CD4-positive, alpha-beta memory T cell (primary cell): Measurements from ENCODE around the gene TNIK. TPM values are rescaled to one million over a fixed set of nuclear protein-coding genes. Genes with fewer than 3 reads are reported as not detected.
"Not testable (repeated sequence)": the region's sequence is repeated elsewhere in the genome, so short reads cannot be mapped to it uniquely, and the experiment has no call there.

Experiments
- CTCF ChIA-PET: fragments of 350-600 bp; sonication (Branson Sonifier 250); formaldehyde crosslinking; loops from one replicate; lab custom pipeline; 2021; ENCODE audit warnings: inconsistent platforms; ENCODE audit not compliant: partially characterized antibody; lab: Charles Lee
- POLR2A ChIA-PET: fragments of 350-600 bp; sonication (Branson Sonifier 250); formaldehyde crosslinking; loops from one replicate; lab custom pipeline; 2021; ENCODE audit not compliant: partially characterized antibody; lab: Charles Lee
- DNase-seq, 5 donors: peaks; one replicate each; pipeline versions ENCODE4 v3.0.0 to v3.0.0-alpha.2; 2020 to 2022; ENCODE audit warnings: mixed read lengths in 1 of 5
- H3K27ac ChIP-seq: one replicate; pipeline ENCODE4 v1.7.0; 2013; ENCODE audit warnings: low read depth, low read length
- H3K27me3 ChIP-seq: 2 replicates; pipeline ENCODE4 v1.7.0; 2013; ENCODE audit warnings: mild to moderate bottlenecking, low read length, moderate library complexity; ENCODE audit not compliant: insufficient read depth
- H3K36me3 ChIP-seq: 2 replicates; pipeline ENCODE4 v1.7.0; 2013; ENCODE audit warnings: mild to moderate bottlenecking, low read length, moderate library complexity; ENCODE audit not compliant: insufficient read depth
- H3K4me1 ChIP-seq: 2 replicates; pipeline ENCODE4 v1.7.0; 2013; ENCODE audit warnings: mild to moderate bottlenecking, low read length, moderate library complexity; ENCODE audit not compliant: insufficient read depth
- H3K4me3 ChIP-seq, 2 donors: one replicate each; pipeline ENCODE4 v1.7.0; 2013; ENCODE audit warnings: low read length in 2 of 2, mild to moderate bottlenecking in 1 of 2
- H3K9me3 ChIP-seq, 2 donors: one replicate each; pipeline ENCODE4 v1.7.0; 2013; ENCODE audit warnings: low read length in 2 of 2, control low read depth in 1 of 2; ENCODE audit not compliant: control insufficient read depth in 1 of 2
- H3K27ac Mint-ChIP-seq, 7 donors: one replicate each; pipeline ENCODE4 v1.8.0; 2020 to 2021; ENCODE audit warnings: mixed read lengths in 7 of 7, mild to moderate bottlenecking in 6 of 7, inconsistent platforms in 3 of 7, moderate library complexity in 3 of 7
- H3K27me3 Mint-ChIP-seq, 2 donors: one replicate each; pipeline ENCODE4 v1.8.0; 2020 to 2021; ENCODE audit warnings: mixed read lengths in 2 of 2
- H3K36me3 Mint-ChIP-seq, 2 donors: one replicate each; pipeline ENCODE4 v1.8.0; 2020 to 2021; ENCODE audit warnings: mixed read lengths in 2 of 2, inconsistent platforms in 1 of 2, mild to moderate bottlenecking in 1 of 2
- H3K4me1 Mint-ChIP-seq, 4 donors: one replicate each; pipeline ENCODE4 v1.8.0; 2020 to 2021; ENCODE audit warnings: mixed read lengths in 4 of 4, mild to moderate bottlenecking in 1 of 4
- H3K4me3 Mint-ChIP-seq, 8 donors: one replicate each; pipeline ENCODE4 v1.8.0; 2020 to 2021; ENCODE audit warnings: mixed read lengths in 8 of 8, mild to moderate bottlenecking in 7 of 8, moderate library complexity in 6 of 8, inconsistent platforms in 3 of 8
- H3K9me3 Mint-ChIP-seq, 8 donors: one replicate each; pipeline ENCODE4 v1.8.0; 2020 to 2021; ENCODE audit warnings: mixed read lengths in 8 of 8, mild to moderate bottlenecking in 5 of 8, inconsistent platforms in 3 of 8, moderate library complexity in 1 of 8
- intact Hi-C: fragments of 100-400 bp; cut with micrococcal nuclease; formaldehyde crosslinking; loops from one replicate; pipeline ENCODE4 v1.15.1; 2023
- polyA plus RNA-seq, 2 donors: library from polyadenylated mRNA; unstranded; fragments of 300-500 nt; fragmentation: Illumina TruSeq; gene quantifications; one replicate each; pipeline ENCODE4 v1.2.3, GENCODE V29; 2021
- total RNA-seq, 2 experiments: library from RNA; stranded (reverse); gene quantifications; one replicate each; pipeline ENCODE4 v1.2.3, GENCODE V29; 2021

Gene TNIK
- total and polyA plus RNA-seq, 4 experiments from 2014 or later, result 14.6 to 93.5 (median 58.1) TPM

GRCh38 chr3:171242170-171242569 lies 218.0 kb downstream of the TNIK start:
- CTCF ChIA-PET, result no interaction called here
- no peaks in the 10 kb centered on the region for H3K36me3 ChIP-seq
- peaks cover 3 to 13% of the 10 kb centered on the region in 2 donors for H3K36me3 Mint-ChIP-seq
- DNase-seq, result no peak
- H3K27me3 ChIP-seq, result no peaks in the 10 kb centered on the region
- H3K4me1 Mint-ChIP-seq, result peaks cover 0 to 10% (median 8%) of the 10 kb centered on the region in 4 donors
- intact Hi-C loops, result no loop called here
- no peak overlapping the region for H3K27ac Mint-ChIP-seq
- no peak overlapping the region for H3K4me3 ChIP-seq
- peaks cover 17% of the 10 kb centered on the region for H3K4me1 ChIP-seq
- H3K9me3 Mint-ChIP-seq, result peaks cover 0 to 4% (median 0%) of the 10 kb centered on the region in 8 donors
- no peak overlapping the region for H3K4me3 Mint-ChIP-seq
- H3K27ac ChIP-seq, result no peak overlapping the region
- POLR2A ChIA-PET, result interaction anchor here (7.9 kb wide), 1 partner anchor 15 kb away, joined by 59 read pairs; no protein-coding TSS in a partner anchor
- H3K9me3 ChIP-seq, result no peaks in the 10 kb centered on the region
- H3K27me3 Mint-ChIP-seq, result no peaks in the 10 kb centered on the region

GRCh38 chr3:171241655-171242054 lies 218.6 kb downstream of the TNIK start:
- H3K4me1 Mint-ChIP-seq, H3K27me3 ChIP-seq, DNase-seq, H3K9me3 ChIP-seq, H3K4me3 ChIP-seq, POLR2A ChIA-PET, H3K27ac ChIP-seq, H3K9me3 Mint-ChIP-seq, H3K27me3 Mint-ChIP-seq, CTCF ChIA-PET, H3K4me3 Mint-ChIP-seq, H3K36me3 ChIP-seq, intact Hi-C loops, H3K27ac Mint-ChIP-seq: not testable (repeated sequence)
- H3K4me1 ChIP-seq, result peaks cover 12% of the 10 kb centered on the region
- H3K36me3 Mint-ChIP-seq, result peaks cover 3 to 13% of the 10 kb centered on the region in 2 donors

GRCh38 chr3:171240504-171240835 lies 219.7 kb downstream of the TNIK start:
- Histone ChIP-seq H3K4me3 (no peak overlapping the region), H3K36me3 (no peaks in the 10 kb centered on the region), H3K27ac (no peak overlapping the region), H3K9me3 (no peaks in the 10 kb centered on the region), H3K27me3 (no peaks in the 10 kb centered on the region), H3K4me1 (peaks cover under 1% of the 10 kb centered on the region)
- Mint-ChIP-seq H3K36me3 (peaks cover 3 to 17% of the 10 kb centered on the region in 2 donors), H3K4me1 (peaks cover 8 to 17% (median 11%) of the 10 kb centered on the region in 4 donors), H3K9me3 (peaks cover 0 to 4% (median 0%) of the 10 kb centered on the region in 8 donors), H3K27ac (no peak overlapping the region), H3K4me3 (no peak overlapping the region), H3K27me3 (no peaks in the 10 kb centered on the region)
- intact Hi-C loops, result no loop called here
- ChIA-PET CTCF (no interaction called here), POLR2A (interaction anchor here (0.8 kb wide), 1 partner anchor 18 kb away, joined by 3 read pairs; no protein-coding TSS in a partner anchor)
- no peak for DNase-seq

- H3K4me3 ChIP-seq, result no peak overlapping the region
- H3K36me3 Mint-ChIP-seq, result peaks cover 3 to 20% of the 10 kb centered on the region in 2 donors
- no peaks in the 10 kb centered on the region for H3K36me3 ChIP-seq
- no peaks in the 10 kb centered on the region for H3K27me3 Mint-ChIP-seq
- no peaks in the 10 kb centered on the region for H3K9me3 ChIP-seq
- H3K4me1 ChIP-seq, result no peaks in the 10 kb centered on the region
- no peak for DNase-seq
- no peak overlapping the region for H3K27ac ChIP-seq
- ChIA-PET POLR2A (interaction anchor here (0.8 kb wide), 1 partner anchor 18 kb away, joined by 3 read pairs; no protein-coding TSS in a partner anchor), CTCF (interaction anchor here (0.9 kb wide), 1 partner anchor 8 kb away, joined by 4 read pairs; no protein-coding TSS in a partner anchor)
- peaks cover 12 to 22% (median 13%) of the 10 kb centered on the region in 4 donors for H3K4me1 Mint-ChIP-seq
- H3K27ac Mint-ChIP-seq, result peak overlapping the region in 1 of 7 donors; percentile 52
- no peaks in the 10 kb centered on the region for H3K27me3 ChIP-seq
- intact Hi-C loops, result no loop called here
- H3K4me3 Mint-ChIP-seq, result no peak overlapping the region
- peaks cover 0 to 4% (median 0%) of the 10 kb centered on the region in 8 donors for H3K9me3 Mint-ChIP-seq
These were observed 220.3 kb downstream of the TNIK start for GRCh38 chr3:171239757-171240503.

GRCh38 chr3:171237009-171237385 lies 223.2 kb downstream of the TNIK start:
- Mint-ChIP-seq H3K27ac (no peak overlapping the region), H3K4me3 (no peak overlapping the region), H3K9me3 (no peaks in the 10 kb centered on the region), H3K27me3 (no peaks in the 10 kb centered on the region), H3K36me3 (peaks cover 10 to 37% of the 10 kb centered on the region in 2 donors), H3K4me1 (peaks cover 28 to 44% (median 31%) of the 10 kb centered on the region in 4 donors)
- H3K9me3 ChIP-seq, result no peaks in the 10 kb centered on the region
- ChIA-PET POLR2A (interaction anchor here (1.2 kb wide), 1 partner anchor 18 kb away, joined by 5 read pairs; no protein-coding TSS in a partner anchor), CTCF (no interaction called here)
- no peak for DNase-seq
- H3K27ac ChIP-seq, result no peak overlapping the region
- no peaks in the 10 kb centered on the region for H3K27me3 ChIP-seq
- H3K4me1 ChIP-seq, result peaks cover 9% of the 10 kb centered on the region
- intact Hi-C loops, result no loop called here
- H3K4me3 ChIP-seq, result no peak overlapping the region
- H3K36me3 ChIP-seq, result no peaks in the 10 kb centered on the region

GRCh38 chr3:171236265-171237008 lies 223.8 kb downstream of the TNIK start:
- no peaks in the 10 kb centered on the region for H3K27me3 Mint-ChIP-seq
- peak overlapping the region in 1 of 7 donors; percentile 66 for H3K27ac Mint-ChIP-seq
- peaks cover 10 to 37% of the 10 kb centered on the region in 2 donors for H3K36me3 Mint-ChIP-seq
- Histone ChIP-seq H3K36me3 (no peaks in the 10 kb centered on the region), H3K27ac (no peak overlapping the region), H3K9me3 (no peaks in the 10 kb centered on the region), H3K4me3 (no peak overlapping the region), H3K4me1 (peaks cover 9% of the 10 kb centered on the region), H3K27me3 (no peaks in the 10 kb centered on the region)
- POLR2A ChIA-PET, result interaction anchor here (1.2 kb wide), 1 partner anchor 19 kb away, joined by 5 read pairs; no protein-coding TSS in a partner anchor
- DNase-seq, result no peak
- H3K4me3 Mint-ChIP-seq, result no peak overlapping the region
- H3K4me1 Mint-ChIP-seq, result peaks cover 29 to 45% (median 31%) of the 10 kb centered on the region in 4 donors
- CTCF ChIA-PET, result no interaction called here
- intact Hi-C loops, result no loop called here
- H3K9me3 Mint-ChIP-seq, result no peaks in the 10 kb centered on the region
